ENCODE results near the gene TCEA3. TPM values are rescaled to one million over a fixed set of nuclear protein-coding genes. Genes with fewer than 3 reads are reported as not detected.

The TCEA3 gene
- polyA plus RNA-seq, 1 donor (not counting 4 experiments of a cell fraction or from before 2014, with no cell fraction given): 0.38 TPM

- Histone ChIP-seq H3K4me2 (ENCODE audit: control insufficient read depth, extremely low read depth, insufficient read depth, low read depth, low read length) (peak overlapping the region; percentile 2), H3K27ac (ENCODE audit: control insufficient read depth, insufficient read depth, low read length) (no peak overlapping the region), H3K27me3 (ENCODE audit: control insufficient read depth, extremely low read depth, insufficient read depth, low read length) (peaks cover 12% of the 10 kb centered on the region), H3K4me3 (ENCODE audit: control insufficient read depth in 2 of 3, extremely low read depth in 1 of 3, insufficient read depth in 2 of 3, low read depth in 1 of 3, low read length in 3 of 3) (no peak overlapping the region), H3K9me1 (ENCODE audit: control insufficient read depth, extremely low read depth, insufficient read depth, low read length) (peaks cover 3% of the 10 kb centered on the region), H3K9me3 (ENCODE audit: control insufficient read depth, low read depth, low read length) (no peaks in the 10 kb centered on the region), H3K4me1 (ENCODE audit: control insufficient read depth, extremely low read depth, insufficient read depth, low read length) (peaks cover 28% of the 10 kb centered on the region), H3K36me3 (ENCODE audit: control insufficient read depth in 2 of 2, extremely low read depth in 1 of 2, insufficient read depth in 2 of 2, low read length in 2 of 2) (no peaks in the 10 kb centered on the region), H3K9ac (ENCODE audit: control insufficient read depth, extremely low read depth, insufficient read depth, low read length) (no peak overlapping the region), H2AFZ (ENCODE audit: control insufficient read depth, low read length) (no peak overlapping the region), H4K20me1 (ENCODE audit: control insufficient read depth, extremely low read depth, insufficient read depth, low read length) (no peaks in the 10 kb centered on the region), H3K79me2 (ENCODE audit: control insufficient read depth, insufficient read depth, low read length) (no peaks in the 10 kb centered on the region)
- dilution Hi-C loops (cut with MboI; ENCODE audit: extremely low pct_ligation_motif_present, low sequenced_read_pairs): no loop called here
- DNase-seq (ENCODE audit: low read depth, low spot score) (no peak), FAIRE-seq (peak; percentile 87)
- TF ChIP-seq, protein P1, sequence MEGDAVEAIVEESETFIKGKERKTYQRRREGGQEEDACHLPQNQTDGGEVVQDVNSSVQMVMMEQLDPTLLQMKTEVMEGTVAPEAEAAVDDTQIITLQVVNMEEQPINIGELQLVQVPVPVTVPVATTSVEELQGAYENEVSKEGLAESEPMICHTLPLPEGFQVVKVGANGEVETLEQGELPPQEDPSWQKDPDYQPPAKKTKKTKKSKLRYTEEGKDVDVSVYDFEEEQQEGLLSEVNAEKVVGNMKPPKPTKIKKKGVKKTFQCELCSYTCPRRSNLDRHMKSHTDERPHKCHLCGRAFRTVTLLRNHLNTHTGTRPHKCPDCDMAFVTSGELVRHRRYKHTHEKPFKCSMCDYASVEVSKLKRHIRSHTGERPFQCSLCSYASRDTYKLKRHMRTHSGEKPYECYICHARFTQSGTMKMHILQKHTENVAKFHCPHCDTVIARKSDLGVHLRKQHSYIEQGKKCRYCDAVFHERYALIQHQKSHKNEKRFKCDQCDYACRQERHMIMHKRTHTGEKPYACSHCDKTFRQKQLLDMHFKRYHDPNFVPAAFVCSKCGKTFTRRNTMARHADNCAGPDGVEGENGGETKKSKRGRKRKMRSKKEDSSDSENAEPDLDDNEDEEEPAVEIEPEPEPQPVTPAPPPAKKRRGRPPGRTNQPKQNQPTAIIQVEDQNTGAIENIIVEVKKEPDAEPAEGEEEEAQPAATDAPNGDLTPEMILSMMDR (optimal IDR thresholded peaks at IDR 0.05 in 1 of 3, IDR thresholded peaks at IDR 0.05 in 1 of 3, conservative IDR thresholded peaks at IDR 0.05 in 1 of 3; ENCODE audit: extremely low read depth in 1 of 3, insufficient read depth in 2 of 3, low read length in 3 of 3): no peak
- TF ChIP-seq EZH2 (IDR thresholded peaks at IDR 0.05; ENCODE audit: low read length): no peak
Observed at GRCh38 chr1:23460519-23460918, 36.0 kb upstream of the TCEA3 start.

DNA sequence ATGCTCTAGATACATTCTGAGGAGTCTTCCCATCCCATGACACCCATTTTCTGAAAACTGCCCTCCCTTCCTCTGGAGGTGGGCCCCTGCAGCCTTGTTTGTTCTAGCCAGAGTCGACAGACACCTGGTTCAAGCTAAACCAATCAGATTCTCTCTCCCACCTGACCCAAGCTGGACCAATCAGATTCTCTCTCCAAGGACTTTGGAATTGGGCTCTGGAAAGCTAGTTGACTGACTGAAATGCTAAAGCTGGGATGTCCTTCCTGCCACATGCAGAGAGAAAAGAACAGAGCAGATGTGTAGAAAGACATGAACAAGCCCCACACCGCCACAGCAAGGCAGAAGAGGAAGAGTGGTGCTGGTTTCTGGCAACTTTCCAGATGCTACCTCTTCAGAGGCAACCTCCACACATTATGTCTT, 34.8 kb upstream of the TCEA3 start:
- no peak overlapping the region for H3K9ac ChIP-seq (ENCODE audit: control insufficient read depth, extremely low read depth, insufficient read depth, low read length)
- H3K36me3 ChIP-seq (ENCODE audit: control insufficient read depth in 2 of 2, extremely low read depth in 1 of 2, insufficient read depth in 2 of 2, low read length in 2 of 2): peaks cover 0 to 2% of the 10 kb centered on the region in 2 experiments
- H3K4me2 ChIP-seq (ENCODE audit: control insufficient read depth, extremely low read depth, insufficient read depth, low read depth, low read length): no peak overlapping the region
- no peaks in the 10 kb centered on the region for H4K20me1 ChIP-seq (ENCODE audit: control insufficient read depth, extremely low read depth, insufficient read depth, low read length)
- H3K79me2 ChIP-seq (ENCODE audit: control insufficient read depth, insufficient read depth, low read length): no peaks in the 10 kb centered on the region
- H3K27me3 ChIP-seq (ENCODE audit: control insufficient read depth, extremely low read depth, insufficient read depth, low read length): peaks cover 22% of the 10 kb centered on the region
- no peak overlapping the region for H2AFZ ChIP-seq (ENCODE audit: control insufficient read depth, low read length)
- H3K4me3 ChIP-seq (ENCODE audit: control insufficient read depth in 2 of 3, extremely low read depth in 1 of 3, insufficient read depth in 2 of 3, low read depth in 1 of 3, low read length in 3 of 3): no peak overlapping the region
- dilution Hi-C loops (cut with MboI; ENCODE audit: extremely low pct_ligation_motif_present, low sequenced_read_pairs): no loop called here
- H3K4me1 ChIP-seq (ENCODE audit: control insufficient read depth, extremely low read depth, insufficient read depth, low read length): peaks cover 36% of the 10 kb centered on the region
- no peaks in the 10 kb centered on the region for H3K9me3 ChIP-seq (ENCODE audit: control insufficient read depth, low read depth, low read length)
- no peak overlapping the region for H3K27ac ChIP-seq (ENCODE audit: control insufficient read depth, insufficient read depth, low read length)
- TF ChIP-seq EZH2 (IDR thresholded peaks at IDR 0.05; ENCODE audit: low read length): no peak
- TF ChIP-seq, protein P1 (optimal IDR thresholded peaks at IDR 0.05 in 1 of 3, IDR thresholded peaks at IDR 0.05 in 1 of 3, conservative IDR thresholded peaks at IDR 0.05 in 1 of 3; ENCODE audit: extremely low read depth in 1 of 3, insufficient read depth in 2 of 3, low read length in 3 of 3): no peak
- FAIRE-seq (no peak), DNase-seq (ENCODE audit: low read depth, low spot score) (no peak)
- H3K9me1 ChIP-seq (ENCODE audit: control insufficient read depth, extremely low read depth, insufficient read depth, low read length): peaks cover 3% of the 10 kb centered on the region

Measured in keratinocyte (primary cell).